ENCODE results near the gene VPS13C. TPM values are rescaled to one million over a fixed set of nuclear protein-coding genes. Genes with fewer than 3 reads are reported as not detected.

The VPS13C gene
- total RNA-seq, 1 donor from 2014 or later, result 38.6 TPM

DNA sequence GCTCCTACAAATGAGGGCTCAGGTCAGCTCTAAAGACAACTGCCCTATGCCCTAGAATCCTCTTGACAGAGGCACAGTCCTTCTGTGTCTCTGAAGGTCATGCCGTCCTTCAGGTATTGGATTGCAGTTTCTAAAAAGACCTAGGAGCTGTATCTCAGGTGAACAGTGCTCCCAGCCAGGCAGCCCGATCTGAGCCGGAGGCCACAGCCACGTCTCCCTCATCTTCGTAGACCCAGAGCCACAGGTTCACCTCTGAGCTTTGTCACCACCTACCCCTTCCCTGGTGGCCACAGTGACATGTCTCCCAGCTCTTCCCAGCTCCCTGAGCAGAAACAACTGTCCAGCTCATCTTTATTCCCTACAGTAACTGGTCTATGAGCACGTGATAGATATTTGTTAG, 228.0 kb downstream of the VPS13C start:
- ATAC-seq (no peak), DNase-seq (no peak)
- intact Hi-C loops (cut with micrococcal nuclease), result loop anchor here (5.0 kb wide), 1 partner anchor 1325 kb away; no protein-coding TSS in a partner anchor

DNA sequence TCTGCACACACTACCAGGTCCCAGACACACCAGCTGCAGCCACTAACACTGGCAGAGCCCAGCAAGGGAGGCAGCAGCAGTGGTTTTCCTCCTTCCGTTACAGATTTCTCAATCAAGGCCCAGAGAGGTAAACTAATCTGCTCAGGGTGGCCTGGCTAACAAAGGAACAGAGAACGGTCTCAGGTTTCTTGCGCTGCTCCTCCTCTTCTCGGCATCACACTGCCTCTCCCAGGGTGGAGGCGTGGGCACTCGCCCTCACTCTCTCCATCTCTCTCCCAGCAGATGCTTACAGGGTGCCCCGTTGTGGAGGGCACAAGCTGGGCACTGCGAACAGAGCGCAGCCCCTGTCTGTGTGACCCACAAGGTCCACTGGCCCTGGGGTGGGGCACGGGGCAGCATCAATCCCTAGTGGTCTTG, 228.7 kb downstream of the VPS13C start:
- intact Hi-C loops (cut with micrococcal nuclease), result loop anchor here (5.0 kb wide), 1 partner anchor 1324 kb away; no protein-coding TSS in a partner anchor
- DNase-seq, result no peak
- ATAC-seq, result no peak

- intact Hi-C loops (cut with micrococcal nuclease), result loop anchor here (5.0 kb wide), 1 partner anchor 1323 kb away; no protein-coding TSS in a partner anchor
- no peak for DNase-seq
- no peak for ATAC-seq
These were observed 229.5 kb downstream of the VPS13C start for GRCh38 chr15:61830536-61831330.

DNA sequence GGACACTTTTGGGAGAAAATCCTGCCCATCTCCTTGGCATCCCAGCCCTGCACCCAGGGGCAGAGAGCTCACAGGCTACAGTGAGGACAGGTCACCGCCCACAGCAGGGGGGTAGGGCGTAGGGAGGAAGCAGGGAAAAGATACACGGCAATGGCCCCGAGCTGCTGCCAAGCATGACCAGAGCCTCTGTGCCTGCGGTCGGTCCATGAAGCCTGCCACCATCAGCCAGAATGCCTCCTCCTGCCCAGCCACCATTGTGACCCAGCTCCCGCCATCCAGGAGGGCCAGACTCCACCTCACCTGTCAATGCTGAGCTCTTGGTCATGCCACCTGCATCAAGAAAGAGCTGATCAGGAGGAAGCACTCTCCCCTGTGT, 230.7 kb downstream of the VPS13C start:
- ATAC-seq, result peak; percentile 25
- no peak for DNase-seq
- intact Hi-C loops (cut with micrococcal nuclease), result no loop called here

- intact Hi-C loops (cut with micrococcal nuclease), result no loop called here
- DNase-seq (peak; percentile 48), ATAC-seq (peak; percentile 28)
These were observed 231.3 kb downstream of the VPS13C start for GRCh38 chr15:61828860-61829513.

- no peak for DNase-seq
- intact Hi-C loops (cut with micrococcal nuclease), result no loop called here
- no peak for ATAC-seq
These were observed 232.2 kb downstream of the VPS13C start for GRCh38 chr15:61828008-61828407.

DNA sequence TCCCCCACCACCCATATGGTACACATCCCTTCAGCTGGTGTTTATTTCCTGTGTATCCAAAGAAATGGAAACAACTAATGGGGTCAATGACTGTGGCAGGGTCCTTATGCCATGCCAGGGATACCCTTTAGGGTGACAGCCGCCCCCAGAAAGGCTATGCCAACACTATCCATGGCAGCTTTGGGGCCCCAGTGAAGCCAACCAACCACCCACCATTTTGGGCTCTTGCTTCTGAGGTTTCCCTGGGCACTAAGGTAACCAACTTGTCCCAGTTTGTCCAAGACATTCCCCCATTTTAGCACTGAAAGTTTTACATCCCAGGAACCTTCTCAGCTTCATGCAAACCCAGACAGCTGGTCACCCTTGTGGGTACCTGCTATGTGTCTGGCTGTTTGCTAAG, 233.1 kb downstream of the VPS13C start:
- no peak for DNase-seq
- ATAC-seq, result no peak
- intact Hi-C loops (cut with micrococcal nuclease), result no loop called here

DNA sequence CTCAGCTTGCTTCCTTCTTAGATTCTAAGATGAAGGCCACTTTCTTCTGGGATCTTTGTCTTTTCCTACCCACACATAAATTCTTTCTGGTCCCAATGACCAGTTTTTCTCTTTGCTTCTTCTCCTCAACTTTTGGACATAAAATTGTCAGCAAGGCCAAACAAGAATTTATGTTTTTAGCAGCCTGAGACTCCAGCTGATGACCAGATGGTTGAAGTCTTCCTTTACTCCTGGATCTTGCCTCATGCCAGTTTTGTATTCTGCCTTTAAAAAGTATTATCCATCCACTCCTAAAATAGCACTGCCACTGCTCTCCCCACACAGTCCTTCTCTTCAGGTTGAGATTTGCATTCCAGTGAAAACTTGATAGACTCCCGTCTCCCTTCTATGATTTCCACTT, 236.0 kb downstream of the VPS13C start:
- intact Hi-C loops (cut with micrococcal nuclease), result no loop called here
- DNase-seq, result no peak
- no peak for ATAC-seq

GRCh38 chr15:61822511-61822910, 237.7 kb downstream of the VPS13C start:
- DNase-seq, result no peak
- intact Hi-C loops (cut with micrococcal nuclease), result no loop called here

DNA sequence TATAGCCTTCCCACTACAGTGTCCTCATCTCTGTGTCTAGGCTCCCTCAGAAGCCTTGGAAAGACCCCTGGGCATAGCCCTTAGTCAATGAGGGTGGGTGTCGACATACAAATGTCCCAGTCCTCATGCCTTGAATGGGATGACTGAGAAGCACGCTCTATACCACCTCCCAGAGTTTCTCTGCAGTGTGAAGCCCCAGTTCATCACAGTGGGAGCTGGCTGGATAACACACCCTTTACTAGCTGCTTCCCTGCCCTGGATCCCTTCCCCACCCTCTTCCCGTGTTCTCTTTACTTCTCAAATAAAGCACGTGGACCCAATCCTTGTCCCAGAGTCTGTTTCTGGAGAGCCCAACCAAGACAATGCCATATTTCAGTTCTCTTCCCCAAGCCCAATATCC, 239.3 kb downstream of the VPS13C start:
- intact Hi-C loops (cut with micrococcal nuclease), result no loop called here
- DNase-seq (no peak), ATAC-seq (no peak)

More at GRCh38 chr15:61822511-61822910, 237.7 kb downstream of the VPS13C start:
- ATAC-seq, result no peak

DNA sequence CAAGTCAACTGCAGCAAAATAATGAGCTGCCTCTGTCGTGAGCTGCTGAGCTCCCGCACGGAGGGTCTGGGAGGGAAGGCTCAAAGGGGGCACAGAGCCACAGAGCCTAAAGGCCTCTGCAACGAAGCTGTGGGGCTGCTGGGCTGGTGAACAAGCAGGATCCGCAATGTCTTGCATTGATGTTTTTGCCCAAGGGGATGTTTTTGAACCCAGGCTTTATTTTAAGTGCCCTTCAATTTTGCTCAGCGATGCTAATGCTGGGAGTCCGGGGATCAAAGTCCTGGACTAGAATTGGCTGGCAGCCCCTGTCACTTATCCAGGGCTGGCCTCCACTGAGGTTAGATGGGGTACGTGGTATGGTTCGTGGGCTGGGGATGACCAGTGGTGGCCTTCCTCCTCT, 240.0 kb downstream of the VPS13C start:
- ATAC-seq, result no peak
- DNase-seq, result no peak
- intact Hi-C loops (cut with micrococcal nuclease), result no loop called here

GRCh38 chr15:61819386-61819785, 240.9 kb downstream of the VPS13C start:
- intact Hi-C loops (cut with micrococcal nuclease), result no loop called here
- DNase-seq (no peak), ATAC-seq (no peak)

GRCh38 chr15:61818801-61819200, 241.4 kb downstream of the VPS13C start:
- intact Hi-C loops (cut with micrococcal nuclease), result no loop called here
- no peak for DNase-seq
- ATAC-seq, result no peak

DNA sequence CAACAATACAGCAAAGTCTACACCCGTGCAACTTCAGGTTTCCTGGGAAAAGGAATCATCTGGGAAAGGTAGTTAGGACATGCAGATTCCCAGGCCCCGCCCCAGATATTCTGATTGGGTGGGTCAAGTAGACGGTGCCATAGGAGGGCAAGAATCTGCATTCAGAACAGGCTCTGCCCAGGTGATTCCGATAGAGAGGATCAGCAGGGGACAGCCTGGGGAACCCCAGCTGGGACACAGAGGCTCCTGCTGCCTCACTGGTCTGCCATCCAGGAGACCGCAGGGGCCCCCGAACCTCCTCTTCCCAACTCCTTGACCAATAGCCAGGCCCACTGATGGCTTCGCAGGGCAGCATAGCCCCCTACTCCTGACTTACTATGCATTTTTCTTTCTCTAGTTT, 243.4 kb downstream of the VPS13C start:
- no peak for ATAC-seq
- intact Hi-C loops (cut with micrococcal nuclease), result no loop called here
- no peak for DNase-seq

GRCh38 chr15:61815356-61816083, 244.7 kb downstream of the VPS13C start:
- DNase-seq (no peak), ATAC-seq (no peak)
- intact Hi-C loops (cut with micrococcal nuclease), result no loop called here

GRCh38 chr15:61812476-61812875, 247.8 kb downstream of the VPS13C start:
- ATAC-seq (no peak), DNase-seq (no peak)
- intact Hi-C loops (cut with micrococcal nuclease), result no loop called here

- ATAC-seq (no peak), DNase-seq (no peak)
- intact Hi-C loops (cut with micrococcal nuclease), result no loop called here
These were observed 248.3 kb downstream of the VPS13C start for GRCh38 chr15:61811952-61812351.

DNA sequence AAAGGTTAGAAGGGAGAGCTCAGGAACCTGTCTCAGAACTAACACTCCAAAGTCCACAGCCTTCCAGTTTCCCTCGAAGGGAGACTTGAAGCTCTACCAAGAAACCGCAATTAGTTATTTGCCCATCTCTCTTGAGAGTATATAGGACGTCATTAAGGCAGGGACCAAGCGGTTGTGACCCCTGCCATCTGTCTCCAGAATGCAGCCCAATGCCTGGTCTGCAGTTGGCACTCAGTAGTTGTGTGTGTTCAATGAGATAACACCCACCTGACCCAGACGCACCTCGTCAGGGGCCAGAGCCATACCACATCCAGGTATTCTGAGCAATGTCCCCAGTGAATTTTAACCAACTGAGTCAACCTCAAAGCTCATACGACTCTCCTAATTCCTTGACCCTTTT, 251.0 kb downstream of the VPS13C start:
- intact Hi-C loops (cut with micrococcal nuclease), result no loop called here
- no peak for ATAC-seq
- no peak for DNase-seq

DNA sequence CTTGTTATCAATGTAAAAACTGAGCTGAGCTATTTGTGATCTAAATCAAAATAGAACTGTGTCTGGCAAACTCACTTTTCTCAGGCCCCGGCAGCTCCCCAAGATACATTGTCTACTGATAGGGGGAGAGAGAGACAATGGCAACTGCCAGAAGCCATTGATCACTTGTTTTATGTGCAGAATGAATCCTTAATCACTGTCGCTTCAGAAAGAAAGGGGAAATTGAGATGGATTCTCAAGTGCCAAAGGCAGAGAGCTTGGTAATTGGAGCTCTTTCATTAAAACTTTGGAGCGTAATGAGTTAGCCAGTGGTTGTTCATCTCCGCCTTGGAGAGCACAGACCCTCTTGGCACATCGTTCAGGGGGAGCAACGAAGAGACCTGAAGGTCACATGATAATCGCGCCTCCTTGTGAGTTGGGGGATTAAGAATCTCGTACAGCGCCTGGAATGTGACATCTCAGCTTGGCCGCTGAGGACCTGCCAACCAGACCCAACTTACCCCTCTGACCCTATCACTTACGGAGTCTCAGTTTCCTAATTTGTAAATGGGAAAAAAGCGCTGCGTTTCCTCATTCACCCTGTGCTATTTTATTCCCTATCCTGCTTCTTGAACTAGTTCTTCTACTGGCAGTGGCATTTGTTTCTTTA, 252.8 kb downstream of the VPS13C start:
- DNase-seq (no peak), ATAC-seq (no peak)
- intact Hi-C loops (cut with micrococcal nuclease), result no loop called here
